ENCODE data around the gene CCR9.

Gene CCR9

GRCh38 chr3:45864760-45865519 lies 21.4 kb upstream of the CCR9 start:
- no peak for TF ChIP-seq CTCF (IDR thresholded peaks at IDR 0.05; ENCODE audit: insufficient read depth, low read depth, low read length, missing control alignments)

GRCh38 chr3:45865563-45865962 lies 20.8 kb upstream of the CCR9 start:
- H3K4me3 ChIP-seq (ENCODE audit: low read length), result no peak overlapping the region
- TF ChIP-seq CTCF (IDR thresholded peaks at IDR 0.05; ENCODE audit: insufficient read depth, low read depth, low read length, missing control alignments), result no peak
- no peak for DNase-seq (ENCODE audit: low read depth)

More at GRCh38 chr3:45864760-45865519, 21.4 kb upstream of the CCR9 start:
- no peak overlapping the region for H3K4me3 ChIP-seq (ENCODE audit: low read length)
- no peak for DNase-seq (ENCODE audit: low read depth)

- DNase-seq (ENCODE audit: low read depth), result no peak
- H3K4me3 ChIP-seq (ENCODE audit: low read length), result no peak overlapping the region
- no peak for TF ChIP-seq CTCF (IDR thresholded peaks at IDR 0.05; ENCODE audit: insufficient read depth, low read depth, low read length, missing control alignments)
Measured at GRCh38 chr3:45868213-45868612, 18.1 kb upstream of the CCR9 start.

- TF ChIP-seq CTCF (IDR thresholded peaks at IDR 0.05; ENCODE audit: insufficient read depth, low read depth, low read length, missing control alignments), result no peak
- no peak for DNase-seq (ENCODE audit: low read depth)
- H3K4me3 ChIP-seq (ENCODE audit: low read length), result no peak overlapping the region
Measured at GRCh38 chr3:45868650-45869049, 17.7 kb upstream of the CCR9 start.

GRCh38 chr3:45869638-45870037 lies 16.7 kb upstream of the CCR9 start:
- no peak overlapping the region for H3K4me3 ChIP-seq (ENCODE audit: low read length)
- no peak for TF ChIP-seq CTCF (IDR thresholded peaks at IDR 0.05; ENCODE audit: insufficient read depth, low read depth, low read length, missing control alignments)
- DNase-seq (ENCODE audit: low read depth), result no peak

- no peak for TF ChIP-seq CTCF (IDR thresholded peaks at IDR 0.05; ENCODE audit: insufficient read depth, low read depth, low read length, missing control alignments)
- no peak overlapping the region for H3K4me3 ChIP-seq (ENCODE audit: low read length)
- DNase-seq (ENCODE audit: low read depth), result no peak
Measured at GRCh38 chr3:45870099-45870498, 16.2 kb upstream of the CCR9 start.

GRCh38 chr3:45871780-45872179 lies 14.6 kb upstream of the CCR9 start:
- H3K4me3 ChIP-seq (ENCODE audit: low read length), result no peak overlapping the region
- DNase-seq (ENCODE audit: low read depth), result no peak
- no peak for TF ChIP-seq CTCF (IDR thresholded peaks at IDR 0.05; ENCODE audit: insufficient read depth, low read depth, low read length, missing control alignments)

Data from epithelial cell of esophagus (primary cell).